HEK293 (cell line): ENCODE results near the gene PROSER2.

Source experiments
- CTCF ChIA-PET: fragments of 350-600 bp; formaldehyde crosslinking; extraction: SDS; loops from one replicate; lab custom pipeline; 2021; ENCODE audit warnings: antibody characterized with exemption; lab: Yijun Ruan, JAX
- POLR2A ChIA-PET: fragments of 300-600 bp; formaldehyde crosslinking; extraction: SDS; loops from one replicate; lab custom pipeline; 2020; ENCODE audit warnings: antibody characterized with exemption, inconsistent platforms; lab: Yijun Ruan, JAX
- H3K27ac ChIP-seq: fragments of 200-500 bp; sonication (Bioruptor generic); 2 replicates; pipeline ENCODE4 v1.5.1; 2014; ENCODE audit warnings: low read depth, low read length, control low read depth, inconsistent platforms; ENCODE audit errors: extremely low read depth
- H3K36me3 ChIP-seq, 2 experiments: fragments of 200-500 bp in 1 of 2; sonication (Bioruptor generic) in 1 of 2; 1 replicate in 1 of 2; 2 replicates in 1 of 2; pipeline ENCODE4 v1.5.1; 2014 to 2017; ENCODE audit warnings: inconsistent platforms in 2 of 2, low read length in 2 of 2; ENCODE audit not compliant: control insufficient read depth in 2 of 2, insufficient read depth in 1 of 2
- H3K4me1 ChIP-seq: fragments of 200-500 bp; sonication (Bioruptor generic); 2 replicates; pipeline ENCODE4 v1.5.1; 2014; ENCODE audit warnings: mild to moderate bottlenecking, low read length, inconsistent platforms; ENCODE audit not compliant: control insufficient read depth, insufficient read depth
- H3K4me3 ChIP-seq: 2 replicates; pipeline ENCODE4 v1.5.1; 2011; ENCODE audit warnings: low read depth, mild to moderate bottlenecking, control low read depth, low read length, moderate library complexity
- H3K9me3 ChIP-seq: fragments of 200-500 bp; sonication (Bioruptor generic); 2 replicates; pipeline ENCODE4 v1.5.1; 2014; ENCODE audit warnings: low read depth, low read length, inconsistent platforms; ENCODE audit not compliant: control insufficient read depth, insufficient read depth
- BCL11A ChIP-seq: fragments of 450-650 bp; formaldehyde crosslinking; IDR thresholded peaks from 2 replicates; pipeline ENCODE4 v1.5.1; 2016; ENCODE audit warnings: low read depth, missing biosample characterization, missing genetic modification characterization
- HOXD13 ChIP-seq: sonication (generic); formaldehyde crosslinking; IDR thresholded peaks from 2 replicates; pipeline ENCODE4 v1.8.0; 2022; ENCODE audit warnings: missing genetic modification reagents, borderline replicate concordance
- OVOL3 ChIP-seq: fragments of 450-650 bp; formaldehyde crosslinking; IDR thresholded peaks from 2 replicates; pipeline ENCODE4 v1.5.1; 2016; ENCODE audit warnings: missing biosample characterization, missing genetic modification characterization
- PRDM2 ChIP-seq: fragments of 450-650 bp; formaldehyde crosslinking; IDR thresholded peaks from 2 replicates; pipeline ENCODE4 v1.5.1; 2016; ENCODE audit warnings: missing biosample characterization, missing genetic modification characterization, borderline replicate concordance
- WT1 ChIP-seq: fragments of 450-650 bp; formaldehyde crosslinking; IDR thresholded peaks from 2 replicates; pipeline ENCODE4 v1.5.1; 2016; ENCODE audit warnings: missing biosample characterization, missing genetic modification characterization
- ZFP3 ChIP-seq: fragments of 450-650 bp; formaldehyde crosslinking; IDR thresholded peaks from 2 replicates; pipeline ENCODE4 v1.5.1; 2016; ENCODE audit warnings: low read depth, missing biosample characterization, missing genetic modification characterization
- ZFP37 ChIP-seq: fragments of 450-650 bp; formaldehyde crosslinking; IDR thresholded peaks from 2 replicates; pipeline ENCODE4 v1.5.1; 2016; ENCODE audit warnings: missing biosample characterization, missing genetic modification characterization
- ZNF112 ChIP-seq: fragments of 450-650 bp; formaldehyde crosslinking; IDR thresholded peaks from 2 replicates; pipeline ENCODE4 v1.5.0; 2017; ENCODE audit warnings: missing biosample characterization, missing genetic modification characterization
- ZNF23 ChIP-seq: fragments of 450-650 bp; formaldehyde crosslinking; IDR thresholded peaks from 2 replicates; pipeline ENCODE4 v1.5.1; 2016; ENCODE audit warnings: missing biosample characterization, missing genetic modification characterization, borderline replicate concordance
- ZNF248 ChIP-seq: fragments of 450-650 bp; formaldehyde crosslinking; IDR thresholded peaks from 2 replicates; pipeline ENCODE4 v1.5.1; 2017; ENCODE audit warnings: missing biosample characterization, missing genetic modification characterization
- ZNF302 ChIP-seq: fragments of 450-650 bp; formaldehyde crosslinking; IDR thresholded peaks from 2 replicates; pipeline ENCODE4 v1.5.1; 2016; ENCODE audit warnings: missing biosample characterization, missing genetic modification characterization, low read depth
- ZNF416 ChIP-seq: fragments of 450-650 bp; formaldehyde crosslinking; IDR thresholded peaks from 2 replicates; pipeline ENCODE4 v1.5.1; 2016; ENCODE audit warnings: missing biosample characterization, missing genetic modification characterization
- ZNF433 ChIP-seq: fragments of 450-650 bp; formaldehyde crosslinking; IDR thresholded peaks from 2 replicates; pipeline ENCODE4 v1.5.1; 2016; ENCODE audit warnings: missing biosample characterization, missing genetic modification characterization, low read depth
- ZNF513 ChIP-seq: fragments of 450-650 bp; IDR thresholded peaks from 2 replicates; pipeline ENCODE4 v1.5.1; 2018; ENCODE audit warnings: missing biosample characterization, missing genetic modification characterization
- ZNF645 ChIP-seq: fragments of 450-650 bp; formaldehyde crosslinking; IDR thresholded peaks from 2 replicates; pipeline ENCODE4; 2016; ENCODE audit warnings: missing biosample characterization, missing genetic modification characterization
- ZNF677 ChIP-seq: fragments of 450-650 bp; IDR thresholded peaks from 2 replicates; pipeline ENCODE4 v1.5.0; 2018; ENCODE audit warnings: missing biosample characterization, mild to moderate bottlenecking, missing genetic modification characterization, moderate library complexity
- ZXDB ChIP-seq: fragments of 450-650 bp; formaldehyde crosslinking; IDR thresholded peaks from 2 replicates; pipeline ENCODE4 v1.5.1; 2016; ENCODE audit warnings: missing biosample characterization, missing genetic modification characterization
- TF ChIP-seq, protein P1 (sequence below): fragments of 450-650 bp; formaldehyde crosslinking; IDR thresholded peaks from 2 replicates; pipeline ENCODE4 v1.5.1; 2016; ENCODE audit warnings: missing biosample characterization, missing genetic modification characterization
- TF ChIP-seq, protein P2 (sequence below): fragments of 450-650 bp; formaldehyde crosslinking; IDR thresholded peaks from 2 replicates; pipeline ENCODE4 v1.5.1; 2016; ENCODE audit warnings: missing biosample characterization, missing genetic modification characterization

Gene PROSER2

DNA sequence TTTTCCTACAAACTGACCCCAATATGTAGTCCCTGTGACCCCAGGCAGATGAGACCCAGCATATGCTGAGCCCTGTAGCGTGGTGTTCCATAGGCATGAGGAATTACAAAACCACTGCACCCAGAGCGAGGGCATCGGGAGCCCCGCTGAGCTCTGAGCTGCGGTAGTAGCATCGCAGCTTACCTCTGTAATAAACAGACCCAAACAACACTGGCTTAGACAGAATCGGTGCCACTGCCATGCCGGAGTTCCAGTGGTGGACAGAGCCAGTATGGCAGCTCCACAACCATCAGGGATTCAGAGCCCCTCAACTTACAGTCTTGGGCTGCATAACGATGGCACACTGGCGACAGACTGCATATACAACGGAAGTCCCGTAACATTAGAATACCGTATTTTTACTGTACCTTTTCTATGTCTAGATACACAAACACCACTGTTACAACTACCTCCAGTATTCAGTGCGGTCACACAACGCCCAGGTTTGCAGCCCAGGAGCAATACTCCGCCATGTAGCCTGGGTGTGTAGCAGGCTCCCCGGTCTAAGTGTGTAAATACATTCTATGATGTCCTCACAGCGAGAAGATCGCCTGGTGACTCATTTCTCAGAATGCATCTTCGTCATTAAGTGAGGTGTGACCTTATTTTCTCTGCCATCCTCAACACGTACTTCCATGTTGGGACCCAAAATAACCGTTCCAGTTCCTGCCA is 68.8 kb downstream of the PROSER2 start:
- Histone ChIP-seq H3K9me3 (no peaks in the 10 kb centered on the region), H3K36me3 (no peaks in the 10 kb centered on the region), H3K4me1 (no peaks in the 10 kb centered on the region), H3K4me3 (no peak overlapping the region), H3K27ac (no peak overlapping the region)
- POLR2A ChIA-PET = no interaction called here
- CTCF ChIA-PET = no interaction called here
- TF ChIP-seq ZNF112 (tag by site-specific recombination) = no peak
- TF ChIP-seq ZNF513 (tag by site-specific recombination) = no peak
- TF ChIP-seq ZNF23 (tag by site-specific recombination) = no peak
- TF ChIP-seq ZXDB = no peak
- TF ChIP-seq, protein P1, sequence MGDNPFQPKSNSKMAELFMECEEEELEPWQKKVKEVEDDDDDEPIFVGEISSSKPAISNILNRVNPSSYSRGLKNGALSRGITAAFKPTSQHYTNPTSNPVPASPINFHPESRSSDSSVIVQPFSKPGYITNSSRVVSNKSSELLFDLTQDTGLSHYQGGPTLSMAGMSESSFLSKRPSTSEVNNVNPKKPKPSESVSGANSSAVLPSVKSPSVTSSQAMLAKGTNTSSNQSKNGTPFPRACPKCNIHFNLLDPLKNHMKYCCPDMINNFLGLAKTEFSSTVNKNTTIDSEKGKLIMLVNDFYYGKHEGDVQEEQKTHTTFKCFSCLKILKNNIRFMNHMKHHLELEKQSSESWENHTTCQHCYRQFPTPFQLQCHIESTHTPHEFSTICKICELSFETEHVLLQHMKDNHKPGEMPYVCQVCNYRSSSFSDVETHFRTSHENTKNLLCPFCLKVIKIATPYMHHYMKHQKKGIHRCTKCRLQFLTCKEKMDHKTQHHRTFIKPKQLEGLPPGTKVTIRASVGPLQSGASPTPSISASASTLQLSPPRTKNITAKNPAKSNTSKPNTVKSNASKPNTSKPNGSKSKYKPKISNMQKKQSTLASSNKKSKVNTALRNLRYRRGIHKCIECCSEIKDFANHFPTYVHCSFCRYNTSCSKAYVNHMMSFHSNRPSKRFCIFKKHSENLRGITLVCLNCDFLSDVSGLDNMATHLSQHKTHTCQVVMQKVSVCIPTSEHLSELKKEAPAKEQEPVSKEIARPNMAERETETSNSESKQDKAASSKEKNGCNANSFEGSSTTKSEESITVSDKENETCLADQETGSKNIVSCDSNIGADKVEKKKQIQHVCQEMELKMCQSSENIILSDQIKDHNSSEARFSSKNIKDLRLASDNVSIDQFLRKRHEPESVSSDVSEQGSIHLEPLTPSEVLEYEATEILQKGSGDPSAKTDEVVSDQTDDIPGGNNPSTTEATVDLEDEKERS (tag by site-specific recombination) = no peak
- no peak for TF ChIP-seq ZNF677 (tag by site-specific recombination)
- TF ChIP-seq ZNF416 (tag by site-specific recombination) = no peak
- no peak for TF ChIP-seq ZFP3 (tag by site-specific recombination)
- no peak for TF ChIP-seq ZNF433
- TF ChIP-seq PRDM2 (tag by site-specific recombination) = no peak
- TF ChIP-seq, protein P2, sequence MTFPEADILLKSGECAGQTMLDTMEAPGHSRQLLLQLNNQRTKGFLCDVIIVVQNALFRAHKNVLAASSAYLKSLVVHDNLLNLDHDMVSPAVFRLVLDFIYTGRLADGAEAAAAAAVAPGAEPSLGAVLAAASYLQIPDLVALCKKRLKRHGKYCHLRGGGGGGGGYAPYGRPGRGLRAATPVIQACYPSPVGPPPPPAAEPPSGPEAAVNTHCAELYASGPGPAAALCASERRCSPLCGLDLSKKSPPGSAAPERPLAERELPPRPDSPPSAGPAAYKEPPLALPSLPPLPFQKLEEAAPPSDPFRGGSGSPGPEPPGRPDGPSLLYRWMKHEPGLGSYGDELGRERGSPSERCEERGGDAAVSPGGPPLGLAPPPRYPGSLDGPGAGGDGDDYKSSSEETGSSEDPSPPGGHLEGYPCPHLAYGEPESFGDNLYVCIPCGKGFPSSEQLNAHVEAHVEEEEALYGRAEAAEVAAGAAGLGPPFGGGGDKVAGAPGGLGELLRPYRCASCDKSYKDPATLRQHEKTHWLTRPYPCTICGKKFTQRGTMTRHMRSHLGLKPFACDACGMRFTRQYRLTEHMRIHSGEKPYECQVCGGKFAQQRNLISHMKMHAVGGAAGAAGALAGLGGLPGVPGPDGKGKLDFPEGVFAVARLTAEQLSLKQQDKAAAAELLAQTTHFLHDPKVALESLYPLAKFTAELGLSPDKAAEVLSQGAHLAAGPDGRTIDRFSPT (tag by site-specific recombination) = no peak
- no peak for TF ChIP-seq BCL11A (tag by site-specific recombination)
- no peak for TF ChIP-seq WT1 (tag by site-specific recombination)
- no peak for TF ChIP-seq OVOL3 (tag by site-specific recombination)
- TF ChIP-seq ZNF302 = no peak
- TF ChIP-seq ZFP37 = no peak
- TF ChIP-seq HOXD13 (CRISPR knock-in tag) = no peak
- TF ChIP-seq ZNF248 (tag by site-specific recombination) = no peak
- no peak for TF ChIP-seq ZNF645 (tag by site-specific recombination)
